HG03520 (cell line): ENCODE results near the gene LRRIQ1.

Source experiments
- ATAC-seq: cut with Tn5 transposase; IDR thresholded peaks from one replicate; pipeline ENCODE4 v1.9.1; 2021; ENCODE audit warnings: mild to moderate bottlenecking, moderate library complexity; ENCODE audit not compliant: unreplicated experiment

Gene LRRIQ1

DNA sequence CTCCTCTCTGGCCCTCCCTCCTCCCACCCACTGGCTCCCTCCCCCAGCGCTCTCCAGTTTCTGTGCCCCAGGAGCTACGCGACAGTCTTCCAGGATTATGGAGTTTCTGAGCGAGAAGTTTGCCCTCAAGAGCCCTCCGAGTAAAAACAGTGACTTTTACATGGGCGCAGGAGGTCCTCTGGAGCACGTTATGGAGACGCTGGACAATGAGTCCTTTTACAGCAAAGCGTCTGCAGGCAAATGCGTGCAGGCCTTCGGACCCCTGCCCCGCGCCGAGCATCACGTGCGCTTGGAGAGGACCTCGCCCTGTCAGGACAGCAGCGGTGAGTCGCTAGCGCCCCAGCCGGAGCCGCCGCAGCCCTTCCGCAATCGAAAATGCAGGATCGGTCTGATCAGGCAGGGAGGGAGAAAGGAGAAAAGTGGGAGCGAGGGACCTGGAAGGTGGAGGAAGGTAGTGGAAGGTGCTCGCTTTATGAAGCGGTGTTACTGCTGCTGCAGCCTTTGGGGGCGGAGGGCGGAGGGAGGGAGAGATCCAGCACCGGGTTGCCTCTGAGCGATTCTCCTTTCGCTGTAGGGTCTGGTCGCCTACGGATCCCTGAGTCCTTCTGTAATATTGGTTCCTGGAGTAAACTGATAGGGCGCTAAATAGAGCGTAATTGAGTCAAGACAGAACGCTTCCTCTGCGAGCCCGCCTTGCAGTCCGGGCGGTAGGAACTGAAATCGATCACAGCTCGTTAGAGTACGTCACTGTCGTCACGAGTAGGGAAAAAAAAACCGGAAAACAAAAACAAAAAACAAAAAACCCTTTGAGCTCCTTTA, 244.2 kb downstream of the LRRIQ1 start, which contains the start of gene ALX1:
ALX1 (plus strand) TSS at position 56 of the 819 bp plus-strand sequence; CDS start at position 98, 42 bp downstream.
- peak; percentile 43 for ATAC-seq

DNA sequence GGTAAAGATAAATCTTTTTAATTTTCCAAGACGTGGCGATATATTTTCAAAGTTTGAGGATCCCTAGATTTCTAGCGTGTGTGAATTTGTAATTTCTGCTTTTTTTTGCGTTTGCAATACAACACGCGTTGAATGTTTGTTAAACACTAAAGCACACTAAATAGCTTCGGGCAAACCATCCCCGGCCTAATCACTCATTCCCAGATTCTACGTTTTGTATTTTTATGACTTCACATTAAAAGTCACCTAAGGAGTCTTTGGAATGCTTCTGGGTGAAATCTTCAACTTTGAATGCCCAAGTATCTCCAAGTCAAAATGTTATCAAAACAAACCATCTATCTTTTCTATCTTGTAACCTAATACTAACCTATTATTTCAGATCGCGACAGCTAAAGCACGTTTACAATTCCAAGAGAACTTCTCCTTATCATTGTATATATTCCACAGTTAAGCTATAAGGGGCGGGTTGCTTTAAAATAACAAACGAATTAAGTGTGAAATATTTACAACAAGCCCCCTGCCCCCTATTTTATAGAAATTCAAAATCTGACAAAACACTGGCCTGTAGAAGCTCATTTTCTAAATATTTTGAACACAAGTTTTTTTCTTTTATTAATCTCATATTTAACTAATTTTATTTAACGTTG, 245.0 kb downstream of the LRRIQ1 start:
- ATAC-seq, result no peak

DNA sequence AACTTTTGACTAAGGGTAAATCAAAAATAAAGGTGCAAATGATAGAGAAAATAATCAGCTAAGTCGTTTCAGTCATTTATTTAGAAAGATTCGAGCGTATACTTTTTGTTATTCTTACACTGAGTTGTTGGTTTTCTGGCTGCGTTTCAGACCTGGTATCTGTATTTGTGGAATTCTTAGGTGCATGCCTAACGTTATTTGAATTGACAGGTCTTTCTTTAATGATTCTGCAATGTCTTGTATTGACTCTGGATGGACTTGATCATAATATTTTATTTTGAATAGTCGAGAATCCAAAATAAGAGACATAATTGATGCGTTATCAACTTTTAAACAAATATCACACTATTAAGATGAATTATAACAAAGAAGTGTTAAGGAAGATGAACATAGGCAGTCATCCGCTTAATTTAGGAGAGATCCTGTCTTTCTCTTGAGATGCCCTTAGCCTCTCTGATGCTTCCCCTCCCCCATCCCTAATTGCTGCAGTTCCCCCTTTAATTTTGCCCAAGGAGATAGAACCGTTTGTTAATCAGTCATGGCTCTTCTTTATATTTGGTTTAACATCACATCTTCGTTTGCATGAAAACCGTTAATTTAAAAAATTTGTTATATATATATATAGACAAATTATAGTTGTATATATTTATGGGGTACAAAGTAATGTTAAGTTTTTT, 245.6 kb downstream of the LRRIQ1 start:
- no peak for ATAC-seq

DNA sequence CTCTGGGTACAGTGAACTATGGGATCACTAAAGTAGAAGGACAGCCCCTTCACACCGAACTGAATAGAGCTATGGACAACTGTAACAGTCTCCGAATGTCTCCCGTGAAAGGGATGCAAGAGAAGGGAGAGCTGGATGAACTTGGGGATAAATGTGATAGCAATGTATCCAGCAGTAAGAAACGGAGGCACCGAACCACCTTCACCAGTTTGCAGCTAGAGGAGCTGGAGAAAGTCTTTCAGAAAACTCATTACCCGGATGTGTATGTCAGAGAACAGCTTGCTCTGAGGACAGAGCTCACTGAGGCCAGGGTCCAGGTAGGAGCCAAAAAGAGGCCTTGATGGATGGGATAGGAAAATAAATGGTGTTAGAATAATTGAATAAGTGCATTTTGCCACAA, 247.4 kb downstream of the LRRIQ1 start:
- no peak for ATAC-seq
